ENCODE data around the gene PTPN14. TPM values are rescaled to one million over a fixed set of nuclear protein-coding genes. Genes with fewer than 3 reads are reported as not detected.
A peak's percentile ranks its signal among the peaks of the same experiment; 100 is the strongest.
"Not testable (repeated sequence)": the region's sequence is repeated elsewhere in the genome, so short reads cannot be mapped to it uniquely, and the experiment has no call there.

The PTPN14 gene
- total RNA-seq, 1 experiment from 2014 or later = 45.2 TPM

DNA sequence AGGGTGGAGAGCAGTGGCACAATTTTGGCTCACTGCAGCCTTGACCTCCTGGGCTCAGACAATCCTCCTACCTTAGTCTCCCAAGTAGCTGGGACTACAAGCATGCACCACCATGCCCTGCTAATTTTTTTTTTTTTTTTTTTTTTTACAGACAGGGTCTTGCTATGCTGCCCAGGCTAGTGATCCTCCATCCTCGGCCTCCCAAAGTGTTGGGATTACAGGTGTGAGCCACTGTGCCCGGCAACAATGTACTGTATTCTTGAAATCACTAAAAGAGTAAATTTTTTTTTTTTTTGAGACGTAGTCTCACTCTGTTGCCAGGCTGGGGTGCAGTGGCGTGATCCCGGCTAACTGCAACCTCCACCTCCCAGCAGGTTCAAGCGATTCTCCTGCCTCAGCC lies 152.9 kb downstream of the PTPN14 start:
- no peak overlapping the region for H3K4me3 ChIP-seq
- peaks cover 82% of the 10 kb centered on the region for H3K36me3 ChIP-seq
- no peak for DNase-seq
- H3K27me3 ChIP-seq = no peaks in the 10 kb centered on the region
- no peaks in the 10 kb centered on the region for H3K9me3 ChIP-seq

- peaks cover 83% of the 10 kb centered on the region for H3K36me3 ChIP-seq
- no peak for DNase-seq
These were observed 153.9 kb downstream of the PTPN14 start for GRCh38 chr1:214397497-214397896.

GRCh38 chr1:214396330-214396729 lies 155.1 kb downstream of the PTPN14 start:
- H3K9me3 ChIP-seq = no peaks in the 10 kb centered on the region
- peaks cover 87% of the 10 kb centered on the region for H3K36me3 ChIP-seq
- H3K27me3 ChIP-seq = no peaks in the 10 kb centered on the region
- no peak for DNase-seq
- H3K4me3 ChIP-seq = no peak overlapping the region

More at GRCh38 chr1:214397497-214397896, 153.9 kb downstream of the PTPN14 start:
- Histone ChIP-seq H3K9me3 (no peaks in the 10 kb centered on the region), H3K27me3 (no peaks in the 10 kb centered on the region), H3K4me3 (no peak overlapping the region)

DNA sequence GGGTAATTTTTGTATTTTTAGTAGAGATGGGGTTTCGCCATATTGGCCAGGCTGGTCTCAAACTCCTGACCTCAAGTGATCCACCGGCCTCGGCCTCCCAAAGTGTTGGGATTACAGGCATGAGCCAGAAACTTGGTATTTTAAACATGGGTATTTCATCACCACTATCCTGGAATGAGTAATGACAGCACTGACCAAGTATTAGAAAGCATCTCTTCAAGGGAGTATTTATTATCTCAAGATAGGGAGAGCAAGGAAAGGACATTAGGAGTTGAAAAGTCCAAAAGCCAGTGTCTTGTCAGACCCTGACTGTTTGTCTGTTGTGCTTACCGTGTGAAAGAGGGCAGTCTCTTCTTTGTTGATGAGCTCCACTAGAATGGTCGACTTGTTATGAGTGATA lies 156.8 kb downstream of the PTPN14 start:
- H3K27me3 ChIP-seq, H3K9me3 ChIP-seq, H3K4me3 ChIP-seq, DNase-seq: not testable (repeated sequence)
- peaks cover 87% of the 10 kb centered on the region for H3K36me3 ChIP-seq

DNA sequence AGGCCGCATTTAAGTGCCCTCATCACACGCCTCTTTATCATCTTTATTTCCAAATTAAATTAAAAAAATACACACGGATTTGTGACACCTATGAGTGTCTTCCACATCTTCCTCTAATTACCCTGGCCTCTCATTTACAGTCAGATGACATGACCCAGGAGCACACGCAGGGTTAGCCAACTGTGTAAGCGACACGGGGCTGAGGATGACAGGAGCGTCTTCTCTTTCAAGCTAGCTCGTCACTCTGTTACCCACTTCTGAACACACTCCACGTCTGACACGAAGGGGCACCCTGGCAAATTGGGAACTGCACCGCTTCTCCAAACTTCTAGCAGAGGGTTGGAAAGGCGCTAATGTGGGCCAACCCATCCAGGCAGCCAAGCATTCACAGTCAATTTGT lies 158.3 kb downstream of the PTPN14 start:
- no peak for DNase-seq
- no peaks in the 10 kb centered on the region for H3K27me3 ChIP-seq
- H3K4me3 ChIP-seq = no peak overlapping the region
- no peaks in the 10 kb centered on the region for H3K9me3 ChIP-seq
- peaks cover 79% of the 10 kb centered on the region for H3K36me3 ChIP-seq

DNA sequence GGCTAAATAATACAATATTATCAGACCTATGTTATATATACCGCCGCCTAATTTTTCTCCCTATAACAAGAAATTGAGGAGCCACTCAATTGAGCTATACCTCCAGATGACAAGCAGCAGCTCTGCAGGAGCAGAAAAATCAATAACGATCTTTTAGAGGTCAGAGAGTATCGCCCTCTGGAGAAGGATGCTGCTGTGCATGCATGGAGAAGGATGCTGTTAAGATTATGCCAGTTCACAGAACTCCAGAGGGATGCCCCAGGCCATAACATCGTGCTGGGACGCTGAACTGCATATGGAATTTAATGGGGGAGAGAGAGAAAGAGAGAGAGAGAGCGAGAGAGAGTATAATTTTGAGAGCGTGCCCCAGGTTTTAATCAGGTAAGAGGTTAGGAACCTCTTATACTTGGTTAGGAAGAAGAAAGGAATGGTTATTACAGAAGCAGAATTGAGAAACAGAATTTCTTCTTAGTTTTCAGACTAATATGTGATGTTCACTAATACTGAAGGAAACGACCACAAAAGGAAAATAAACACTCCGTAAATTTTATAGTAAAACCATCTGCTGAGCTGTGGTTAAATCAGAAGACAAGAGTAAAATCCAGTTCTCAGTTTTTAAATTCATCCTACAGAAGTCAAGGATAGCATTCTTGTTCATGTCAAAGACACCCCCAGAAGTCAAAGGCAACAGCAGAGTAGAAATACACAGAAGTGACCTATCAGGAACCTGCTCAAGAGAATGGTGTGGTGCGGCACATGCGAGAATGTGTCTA lies 159.3 kb downstream of the PTPN14 start:
- no peaks in the 10 kb centered on the region for H3K9me3 ChIP-seq
- no peaks in the 10 kb centered on the region for H3K27me3 ChIP-seq
- no peak for DNase-seq
- peaks cover 72% of the 10 kb centered on the region for H3K36me3 ChIP-seq
- no peak overlapping the region for H3K4me3 ChIP-seq

- no peak for DNase-seq
- Histone ChIP-seq H3K36me3 (peaks cover 72% of the 10 kb centered on the region), H3K27me3 (no peaks in the 10 kb centered on the region), H3K4me3 (no peak overlapping the region), H3K9me3 (no peaks in the 10 kb centered on the region)
These were observed 161.7 kb downstream of the PTPN14 start for GRCh38 chr1:214389734-214390133.

GRCh38 chr1:214386747-214387146 lies 164.7 kb downstream of the PTPN14 start:
- peak; percentile 5 for DNase-seq
- Histone ChIP-seq H3K27me3 (no peaks in the 10 kb centered on the region), H3K4me3 (no peak overlapping the region), H3K9me3 (no peaks in the 10 kb centered on the region), H3K36me3 (peaks cover 76% of the 10 kb centered on the region)

DNA sequence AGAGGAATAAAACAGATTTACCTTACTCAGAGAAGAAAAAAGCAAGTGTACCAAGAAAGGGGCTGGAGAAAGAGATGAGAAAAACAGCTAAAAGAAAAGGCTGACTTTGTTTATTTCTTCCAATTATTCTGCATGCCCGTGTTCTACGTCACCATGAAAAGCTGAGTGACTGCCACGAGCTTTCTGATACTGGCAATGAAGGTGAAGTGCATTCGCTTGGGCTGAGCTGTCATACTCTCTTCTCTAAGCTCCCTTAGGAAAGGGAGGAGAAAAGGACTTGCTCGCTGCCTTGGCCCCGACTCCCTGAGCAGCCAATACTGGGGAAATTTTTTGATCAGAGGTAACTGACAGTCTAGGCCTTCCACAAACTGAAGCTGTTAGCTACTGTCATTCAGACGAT lies 165.1 kb downstream of the PTPN14 start:
- Histone ChIP-seq H3K4me3 (no peak overlapping the region), H3K27me3 (no peaks in the 10 kb centered on the region), H3K36me3 (peaks cover 78% of the 10 kb centered on the region), H3K9me3 (no peaks in the 10 kb centered on the region)
- no peak for DNase-seq

GRCh38 chr1:214385428-214385827 lies 166.0 kb downstream of the PTPN14 start:
- H3K9me3 ChIP-seq = no peaks in the 10 kb centered on the region

GRCh38 chr1:214384373-214385079 lies 166.9 kb downstream of the PTPN14 start:
- H3K36me3 ChIP-seq = peaks cover 78% of the 10 kb centered on the region
- H3K9me3 ChIP-seq = no peaks in the 10 kb centered on the region
- H3K4me3 ChIP-seq = no peak overlapping the region
- no peaks in the 10 kb centered on the region for H3K27me3 ChIP-seq
- no peak for DNase-seq

More at GRCh38 chr1:214385428-214385827, 166.0 kb downstream of the PTPN14 start:
- DNase-seq = no peak
- no peaks in the 10 kb centered on the region for H3K27me3 ChIP-seq
- H3K4me3 ChIP-seq = no peak overlapping the region
- peaks cover 78% of the 10 kb centered on the region for H3K36me3 ChIP-seq

- Histone ChIP-seq H3K27me3 (no peaks in the 10 kb centered on the region), H3K9me3 (no peaks in the 10 kb centered on the region), H3K4me3 (no peak overlapping the region), H3K36me3 (peaks cover 86% of the 10 kb centered on the region)
- DNase-seq = no peak
These were observed 167.7 kb downstream of the PTPN14 start for GRCh38 chr1:214383381-214384372.

DNA sequence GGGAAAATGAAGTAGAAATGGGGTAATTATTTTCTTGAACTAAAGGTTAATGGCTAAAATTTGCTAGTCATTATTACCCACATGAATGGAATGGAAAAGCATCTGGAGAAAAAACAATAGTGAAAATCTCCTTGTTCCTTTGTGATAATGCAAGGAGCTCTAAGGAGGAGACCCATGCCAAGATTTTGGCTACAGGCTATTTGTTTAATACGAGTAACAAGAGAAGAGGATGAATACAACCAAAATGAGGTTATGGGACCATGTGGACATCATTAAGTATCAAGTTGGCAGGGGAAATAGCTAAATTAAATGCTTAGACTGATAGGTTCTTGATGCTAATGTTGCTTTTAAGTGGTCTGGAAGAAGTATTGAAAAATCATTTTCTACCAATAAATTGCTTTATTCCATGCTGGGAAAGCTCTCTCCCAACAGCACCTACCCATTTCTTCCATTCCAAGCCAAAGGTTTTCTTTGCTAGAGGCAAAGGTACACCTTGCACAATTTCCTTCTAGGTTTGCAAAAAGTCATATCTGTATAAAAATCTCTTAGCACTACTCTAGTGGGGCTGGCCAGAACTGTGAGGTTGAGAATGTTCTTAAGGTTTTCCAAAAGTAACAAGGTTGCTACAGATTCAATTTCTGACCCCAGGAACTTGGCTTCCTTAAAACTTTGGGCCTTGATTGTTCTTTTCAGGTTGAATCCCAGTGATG lies 170.3 kb downstream of the PTPN14 start:
- Histone ChIP-seq H3K27me3 (no peaks in the 10 kb centered on the region), H3K4me3 (no peak overlapping the region), H3K9me3 (no peaks in the 10 kb centered on the region), H3K36me3 (peaks cover 96% of the 10 kb centered on the region)
- no peak for DNase-seq

DNA sequence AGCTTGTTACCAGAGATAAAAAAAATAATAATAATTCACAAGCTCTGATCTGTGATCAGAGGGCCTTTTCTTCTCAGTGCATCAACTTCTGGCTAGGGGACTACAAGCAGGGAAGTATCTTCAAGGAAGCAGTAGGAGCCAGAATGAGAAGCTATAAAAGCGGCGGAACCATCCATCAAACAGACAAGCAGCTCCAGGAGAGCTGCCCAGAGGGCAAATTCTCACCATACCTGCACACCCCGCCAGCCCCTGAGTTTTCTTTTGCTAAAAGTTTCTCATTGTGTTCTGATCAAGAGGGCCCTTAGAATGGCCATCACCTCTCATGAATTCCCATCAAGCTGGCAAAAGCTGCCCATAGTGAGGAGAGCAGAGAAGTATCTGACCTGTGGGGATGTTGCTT lies 171.0 kb downstream of the PTPN14 start:
- H3K4me3 ChIP-seq = no peak overlapping the region
- H3K27me3 ChIP-seq = no peaks in the 10 kb centered on the region
- H3K36me3 ChIP-seq = peaks cover 94% of the 10 kb centered on the region
- DNase-seq = no peak
- no peaks in the 10 kb centered on the region for H3K9me3 ChIP-seq

DNA sequence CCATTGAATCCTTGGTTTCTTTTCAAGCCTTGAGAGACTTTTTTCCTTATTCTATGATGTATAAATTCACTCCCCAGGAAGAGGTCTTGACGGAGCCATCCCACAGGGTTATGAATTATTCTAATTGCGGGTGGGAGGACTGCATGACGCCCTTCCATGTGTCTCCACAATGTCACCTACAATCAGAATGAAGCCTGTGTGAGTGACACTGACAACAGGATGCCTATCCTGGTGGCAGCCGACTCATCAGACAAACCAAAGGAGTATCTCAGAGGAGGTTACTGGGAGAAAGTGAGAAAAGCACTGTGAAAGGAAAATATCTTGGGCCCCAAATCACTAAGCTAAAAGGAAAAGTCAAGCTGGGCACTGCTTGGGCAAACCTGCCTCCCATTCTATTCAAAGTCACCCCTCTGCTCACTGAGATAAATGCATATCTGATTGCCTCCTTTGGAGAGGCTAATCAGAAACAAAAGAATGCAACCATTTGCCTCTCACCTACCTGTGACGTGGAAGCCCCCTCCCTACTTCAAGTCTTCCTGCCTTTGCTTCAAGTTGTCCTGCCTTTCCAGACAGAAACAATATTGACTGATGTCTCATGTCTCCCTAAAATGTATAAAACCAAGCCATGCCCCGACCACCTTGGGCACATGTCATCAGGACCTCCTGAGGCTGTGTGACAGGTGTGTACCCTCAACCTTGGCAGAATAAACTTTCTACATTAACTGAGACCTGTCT lies 172.0 kb downstream of the PTPN14 start:
- Histone ChIP-seq H3K9me3 (no peaks in the 10 kb centered on the region), H3K4me3 (no peak overlapping the region), H3K36me3 (peaks cover 88% of the 10 kb centered on the region), H3K27me3 (no peaks in the 10 kb centered on the region)
- no peak for DNase-seq

- DNase-seq = no peak
These were observed 172.9 kb downstream of the PTPN14 start for GRCh38 chr1:214378492-214378891.

More at GRCh38 chr1:214378492-214378891, 172.9 kb downstream of the PTPN14 start:
- Histone ChIP-seq H3K4me3 (no peak overlapping the region), H3K9me3 (no peaks in the 10 kb centered on the region), H3K36me3 (peaks cover 87% of the 10 kb centered on the region), H3K27me3 (no peaks in the 10 kb centered on the region)

Measured in MG63 (cell line).